WERI-Rb-1 (cell line): Measurements from ENCODE around the gene CUX1.
"Not testable (repeated sequence)": the region's sequence is repeated elsewhere in the genome, so short reads cannot be mapped to it uniquely, and the experiment has no call there.

ENCODE experiments used
- DNase-seq: peaks from one replicate; pipeline ENCODE4 v3.0.0-alpha.2; 2020
- H3K27ac ChIP-seq: fragments of 250-450 bp; sonication (Bioruptor Pico); 2 replicates; pipeline ENCODE4 v1.5.1; 2020; ENCODE audit warnings: mild to moderate bottlenecking, moderate library complexity
- H3K27me3 ChIP-seq: fragments of 250-450 bp; sonication (Bioruptor Pico); 2 replicates; pipeline ENCODE4 v1.5.1; 2021; ENCODE audit warnings: mild to moderate bottlenecking, low read depth, moderate library complexity; ENCODE audit not compliant: insufficient read depth, severe bottlenecking
- H3K36me3 ChIP-seq: fragments of 250-450 bp; sonication (Bioruptor Pico); 2 replicates; pipeline ENCODE4 v1.5.1; 2020; ENCODE audit warnings: mild to moderate bottlenecking, moderate library complexity
- H3K4me3 ChIP-seq: 2 replicates; pipeline ENCODE4 v1.5.1; 2011; ENCODE audit warnings: low read depth, mild to moderate bottlenecking, control low read depth, low read length
- H3K9me3 ChIP-seq: fragments of 250-450 bp; sonication (Bioruptor Pico); 2 replicates; pipeline ENCODE4 v1.5.1; 2021; ENCODE audit warnings: mild to moderate bottlenecking, moderate library complexity; ENCODE audit not compliant: severe bottlenecking
- TF ChIP-seq, protein P1 (sequence below): IDR thresholded peaks from 2 replicates; pipeline ENCODE4 v1.5.1; 2011; ENCODE audit warnings: low read depth, mild to moderate bottlenecking, control low read depth, inconsistent platforms, low read length

CUX1 gene

DNA sequence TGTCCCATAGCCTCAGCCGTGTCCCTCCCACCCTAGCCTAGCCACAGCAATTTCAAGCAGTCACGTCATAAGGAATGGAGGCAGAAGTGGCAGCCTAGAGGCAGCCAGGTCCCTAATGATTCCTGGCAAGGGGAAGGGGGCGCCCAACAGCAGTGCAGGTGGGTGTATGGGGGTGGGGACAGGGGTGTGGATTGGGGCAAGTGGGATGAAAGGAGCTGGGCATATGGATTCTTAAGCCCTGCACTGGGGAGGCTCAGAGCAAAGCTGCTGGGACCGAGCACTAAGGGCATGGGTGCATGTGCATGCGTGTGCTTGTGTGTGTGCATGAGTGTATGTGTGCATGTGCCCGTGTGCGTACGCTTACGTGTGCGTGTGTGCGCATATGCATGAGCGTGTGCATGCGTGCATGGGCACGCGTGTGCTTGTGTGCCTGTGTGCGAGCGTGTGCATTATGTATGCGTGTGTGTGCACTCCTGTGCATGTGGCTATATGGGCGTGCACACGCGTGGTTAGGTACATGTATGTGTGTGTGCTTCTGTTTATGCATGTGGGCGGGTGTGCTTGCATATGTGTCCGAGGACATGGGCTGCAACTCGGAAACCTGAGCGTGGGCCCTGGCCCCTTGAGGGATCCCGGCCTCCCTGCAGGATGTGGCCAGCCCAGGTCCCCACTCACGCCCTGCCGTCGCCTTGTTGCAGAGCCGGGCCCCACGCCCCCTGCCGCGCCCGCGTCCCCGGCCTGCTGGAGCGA, 503.4 kb downstream of the CUX1 start:
- no peak for DNase-seq
- H3K27me3 ChIP-seq = no peaks in the 10 kb centered on the region
- H3K27ac ChIP-seq = no peak overlapping the region
- TF ChIP-seq, protein P1, sequence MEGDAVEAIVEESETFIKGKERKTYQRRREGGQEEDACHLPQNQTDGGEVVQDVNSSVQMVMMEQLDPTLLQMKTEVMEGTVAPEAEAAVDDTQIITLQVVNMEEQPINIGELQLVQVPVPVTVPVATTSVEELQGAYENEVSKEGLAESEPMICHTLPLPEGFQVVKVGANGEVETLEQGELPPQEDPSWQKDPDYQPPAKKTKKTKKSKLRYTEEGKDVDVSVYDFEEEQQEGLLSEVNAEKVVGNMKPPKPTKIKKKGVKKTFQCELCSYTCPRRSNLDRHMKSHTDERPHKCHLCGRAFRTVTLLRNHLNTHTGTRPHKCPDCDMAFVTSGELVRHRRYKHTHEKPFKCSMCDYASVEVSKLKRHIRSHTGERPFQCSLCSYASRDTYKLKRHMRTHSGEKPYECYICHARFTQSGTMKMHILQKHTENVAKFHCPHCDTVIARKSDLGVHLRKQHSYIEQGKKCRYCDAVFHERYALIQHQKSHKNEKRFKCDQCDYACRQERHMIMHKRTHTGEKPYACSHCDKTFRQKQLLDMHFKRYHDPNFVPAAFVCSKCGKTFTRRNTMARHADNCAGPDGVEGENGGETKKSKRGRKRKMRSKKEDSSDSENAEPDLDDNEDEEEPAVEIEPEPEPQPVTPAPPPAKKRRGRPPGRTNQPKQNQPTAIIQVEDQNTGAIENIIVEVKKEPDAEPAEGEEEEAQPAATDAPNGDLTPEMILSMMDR = no peak
- no peaks in the 10 kb centered on the region for H3K9me3 ChIP-seq
- H3K36me3 ChIP-seq = peaks cover 19% of the 10 kb centered on the region
- no peak overlapping the region for H3K4me3 ChIP-seq

DNA sequence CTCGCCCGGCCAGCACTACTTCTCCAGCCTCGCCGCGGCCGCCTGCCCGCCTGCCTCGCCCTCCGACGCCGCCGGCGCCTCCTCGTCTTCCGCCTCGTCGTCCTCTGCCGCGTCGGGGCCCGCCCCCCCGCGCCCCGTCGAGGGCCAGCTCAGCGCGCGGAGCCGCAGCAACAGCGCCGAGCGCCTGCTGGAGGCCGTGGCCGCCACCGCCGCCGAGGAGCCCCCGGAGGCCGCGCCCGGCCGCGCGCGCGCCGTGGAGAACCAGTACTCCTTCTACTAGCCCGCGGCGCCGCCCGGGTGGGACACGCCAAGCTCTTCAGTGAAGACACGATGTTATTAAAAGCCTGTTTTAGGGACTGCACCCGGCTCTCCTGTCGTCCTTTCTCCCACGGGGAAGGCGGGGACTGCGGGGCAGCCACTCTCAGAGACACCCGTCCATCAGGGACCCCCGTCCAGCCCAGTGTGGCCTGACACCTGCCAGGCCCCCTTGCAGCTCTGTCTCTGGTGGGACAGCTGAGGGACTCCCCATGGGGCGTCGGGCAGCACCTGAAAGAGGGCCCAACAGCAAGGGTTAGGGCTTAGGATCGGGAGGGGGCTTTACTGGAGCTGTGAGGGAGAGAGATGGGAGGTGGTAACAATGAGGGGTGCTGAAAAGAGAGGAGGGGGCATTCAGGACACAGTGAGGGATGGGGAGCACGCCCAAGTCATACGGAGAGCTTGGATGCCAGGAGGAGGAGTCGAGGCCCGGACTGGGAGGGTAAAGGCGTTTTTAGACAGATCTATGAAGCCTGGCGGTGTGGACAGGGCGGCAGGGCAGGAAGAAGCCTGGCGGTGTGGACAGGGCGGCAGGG, 504.1 kb downstream of the CUX1 start:
- TF ChIP-seq, protein P1 = no peak
- no peak for DNase-seq
- H3K4me3 ChIP-seq = no peak overlapping the region

DNA sequence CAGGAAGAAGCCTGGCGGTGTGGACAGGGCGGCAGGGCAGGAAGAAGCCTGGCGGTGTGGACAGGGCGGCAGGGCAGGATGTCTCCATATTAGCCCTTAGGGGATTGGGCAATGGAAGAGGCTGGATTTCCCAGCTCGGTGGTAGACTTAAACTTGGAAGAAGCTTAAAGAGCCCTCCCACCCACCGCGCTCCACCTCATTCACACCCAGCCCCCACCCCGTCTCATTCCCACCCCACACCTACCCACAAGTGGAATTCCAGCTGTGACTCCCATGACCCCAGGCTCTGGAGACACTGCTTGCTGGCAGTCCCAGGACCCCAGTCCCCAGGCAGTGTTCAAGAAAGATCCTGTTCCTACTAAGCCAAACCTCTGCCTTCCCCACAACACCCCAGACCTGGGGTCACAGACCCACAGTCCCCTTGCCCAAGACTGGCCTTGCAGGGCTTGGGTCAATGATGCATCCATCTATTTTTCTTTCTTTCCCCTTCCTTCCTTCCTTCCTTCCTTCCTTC, 504.8 kb downstream of the CUX1 start:
- Histone ChIP-seq H3K4me3 (no peak overlapping the region), H3K36me3 (peaks cover 17% of the 10 kb centered on the region), H3K9me3 (no peaks in the 10 kb centered on the region), H3K27ac (no peak overlapping the region), H3K27me3 (no peaks in the 10 kb centered on the region)
- DNase-seq = no peak
- TF ChIP-seq, protein P1 = no peak

More for the DNA sequence above, 504.1 kb downstream of the CUX1 start:
- Histone ChIP-seq H3K9me3 (no peaks in the 10 kb centered on the region), H3K27me3 (no peaks in the 10 kb centered on the region), H3K36me3 (peaks cover 17% of the 10 kb centered on the region), H3K27ac (no peak overlapping the region)

DNA sequence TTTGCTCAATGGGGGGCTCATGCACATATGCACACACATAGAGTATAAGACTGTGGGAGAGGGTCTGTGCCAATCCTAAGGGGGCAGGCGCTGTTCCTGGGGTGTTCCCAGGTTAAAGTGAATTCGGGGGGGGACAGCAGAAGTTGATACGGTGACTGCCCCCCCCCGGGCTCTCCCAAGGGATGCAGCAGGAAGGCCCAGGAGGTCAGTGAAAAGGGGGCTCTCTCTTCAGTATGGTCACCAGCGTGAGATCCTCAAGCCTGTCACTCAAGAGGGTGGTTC, 506.4 kb downstream of the CUX1 start:
- TF ChIP-seq, protein P1 = no peak
- Histone ChIP-seq H3K27ac (no peak overlapping the region), H3K4me3 (no peak overlapping the region), H3K27me3 (no peaks in the 10 kb centered on the region), H3K36me3 (peaks cover 13% of the 10 kb centered on the region), H3K9me3 (no peaks in the 10 kb centered on the region)
- DNase-seq = no peak

DNA sequence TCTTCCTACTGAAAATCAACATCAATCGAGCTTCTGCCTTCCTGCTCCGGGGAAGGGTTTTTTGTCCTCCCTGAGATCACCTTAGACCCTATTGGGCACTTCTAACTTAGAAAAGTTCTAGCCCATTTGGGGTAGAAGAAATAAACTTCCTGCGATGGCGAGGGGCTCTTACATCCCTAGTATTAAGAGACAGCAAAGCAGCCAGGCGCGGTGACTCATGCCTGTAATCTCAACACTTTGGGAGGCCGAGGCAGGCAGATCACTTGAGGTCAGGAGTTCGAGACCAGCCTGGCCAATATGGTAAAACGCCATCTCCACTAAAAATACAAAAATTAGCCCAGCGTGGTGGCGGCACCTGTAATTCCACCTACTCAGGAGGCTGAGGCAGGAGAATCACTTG, 507.7 kb downstream of the CUX1 start:
- H3K9me3 ChIP-seq, H3K4me3 ChIP-seq, H3K27me3 ChIP-seq, DNase-seq, H3K36me3 ChIP-seq, H3K27ac ChIP-seq: not testable (repeated sequence)

DNA sequence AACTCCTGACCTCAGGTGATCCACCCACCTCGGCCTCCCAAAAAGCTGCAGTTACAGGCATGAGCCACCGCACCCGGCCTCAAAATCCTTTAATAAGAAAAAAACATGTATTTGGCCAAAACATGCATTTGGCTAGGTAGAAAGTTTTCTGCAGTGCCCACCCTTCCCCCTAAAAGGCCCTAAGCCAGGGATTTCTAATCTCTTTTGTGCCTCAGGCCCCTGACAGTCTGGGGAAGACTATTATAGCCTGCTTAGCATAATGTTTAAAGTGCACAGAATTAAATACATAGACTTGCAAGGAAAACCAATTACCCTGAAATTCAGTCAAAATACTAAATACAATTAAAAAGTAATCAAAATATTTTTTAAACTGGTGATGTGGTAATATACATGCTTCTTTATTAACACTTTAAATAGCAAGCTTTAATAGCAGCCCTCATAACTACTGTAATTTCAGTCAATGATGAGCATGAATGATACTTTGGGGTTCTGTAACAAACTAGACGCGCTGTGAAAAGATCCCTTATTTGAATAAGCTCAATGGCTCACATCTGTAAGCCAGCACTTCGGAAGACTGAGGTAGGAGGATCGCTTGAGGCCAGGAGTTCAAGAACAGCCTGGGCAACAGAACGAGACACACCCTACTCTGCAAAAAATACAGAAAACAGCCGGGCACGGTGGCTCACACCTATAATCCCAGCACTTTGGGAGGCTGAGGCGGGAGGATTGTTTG, 508.9 kb downstream of the CUX1 start:
- Histone ChIP-seq H3K36me3 (peaks cover 3% of the 10 kb centered on the region; the same call in 1 of the 2 replicates), H3K27ac (no peak overlapping the region), H3K27me3 (no peaks in the 10 kb centered on the region), H3K4me3 (no peak overlapping the region), H3K9me3 (no peaks in the 10 kb centered on the region)
- TF ChIP-seq, protein P1 = no peak
- no peak for DNase-seq

DNA sequence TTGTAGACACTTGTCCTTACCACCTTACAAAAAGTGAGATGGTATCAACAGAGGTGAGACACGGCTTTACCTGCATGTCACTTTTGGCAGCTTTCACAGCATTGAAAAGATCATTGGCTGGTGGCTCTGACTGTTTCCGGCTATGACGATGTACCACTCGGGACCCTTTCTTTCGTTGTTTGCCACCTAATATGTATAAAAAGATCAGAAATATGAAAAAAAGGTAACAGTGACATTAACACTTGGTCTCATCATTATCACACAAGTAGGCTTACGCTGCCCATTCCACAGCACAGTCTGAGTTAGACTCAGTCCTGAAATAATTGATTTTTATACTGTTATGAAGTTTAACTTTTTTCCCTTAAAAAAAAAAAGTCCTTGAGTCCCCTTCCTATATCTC, 509.8 kb downstream of the CUX1 start:
- not testable (repeated sequence) for H3K9me3 ChIP-seq, DNase-seq, H3K36me3 ChIP-seq, H3K27me3 ChIP-seq, H3K27ac ChIP-seq, H3K4me3 ChIP-seq

DNA sequence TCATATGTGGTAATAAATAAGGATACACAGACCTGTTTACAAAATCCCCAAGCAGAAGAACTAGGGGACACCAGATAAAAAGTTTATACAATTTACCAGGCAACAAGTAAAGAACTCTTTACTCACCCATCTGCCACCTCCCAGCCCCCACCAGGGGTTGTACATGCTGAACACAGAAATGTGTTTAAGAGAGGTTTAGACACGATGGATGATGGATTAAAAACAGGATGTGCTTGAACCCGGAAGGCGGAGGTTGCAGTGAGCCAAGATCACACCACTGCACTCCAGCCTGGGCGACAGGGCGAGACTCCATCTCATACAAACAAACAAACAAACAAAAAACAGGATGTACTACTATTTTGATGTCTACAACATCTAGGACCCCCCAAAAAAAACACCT, 511.4 kb downstream of the CUX1 start:
- H3K36me3 ChIP-seq, H3K27me3 ChIP-seq, H3K9me3 ChIP-seq, DNase-seq, H3K4me3 ChIP-seq, H3K27ac ChIP-seq: not testable (repeated sequence)

DNA sequence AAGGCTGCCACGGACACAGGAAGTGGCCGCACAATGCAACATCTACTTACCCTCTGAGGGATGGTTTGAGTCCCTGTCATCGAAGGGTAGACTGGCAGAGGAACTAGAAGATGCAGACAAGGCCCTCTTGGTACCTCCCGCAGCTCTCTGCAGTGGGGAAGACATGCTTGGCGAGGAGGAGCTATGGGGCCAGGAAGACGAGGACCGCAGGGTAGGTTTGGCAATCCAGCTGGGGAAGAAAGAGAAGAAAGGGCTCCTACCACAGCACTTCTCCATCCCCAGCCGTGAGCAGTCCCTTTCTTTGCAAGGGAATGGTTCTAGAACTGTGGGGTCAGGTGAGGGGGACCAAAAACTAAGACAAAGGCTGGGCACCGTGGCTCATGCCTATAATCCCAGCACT, 511.9 kb downstream of the CUX1 start:
- not testable (repeated sequence) for H3K36me3 ChIP-seq, H3K9me3 ChIP-seq, H3K4me3 ChIP-seq, H3K27me3 ChIP-seq, H3K27ac ChIP-seq, DNase-seq
